Sigmoid colon (tissue), 7 donors: ENCODE measurements around the gene SERPINA5. TPM values are rescaled to one million over a fixed set of nuclear protein-coding genes. Genes with fewer than 3 reads are reported as not detected.

Experiments used
- DNase-seq: peaks from one replicate; pipeline ENCODE4 v3.0.0-alpha.2; 2019
- H3K27ac ChIP-seq, 4 donors: fragments of 200-600 bp; sonication (generic); one replicate each; pipeline ENCODE4 v1.5.1; 2016 to 2019; ENCODE audit warnings: mild to moderate bottlenecking in 1 of 4
- H3K27me3 ChIP-seq, 3 donors: fragments of 200-600 bp; sonication (generic); one replicate each; pipeline ENCODE4 v1.5.1; 2019; ENCODE audit warnings: mild to moderate bottlenecking in 1 of 3
- H3K36me3 ChIP-seq, 4 donors: fragments of 200-600 bp; sonication (generic); one replicate each; pipeline ENCODE4 v1.5.1; 2016 to 2019
- H3K4me1 ChIP-seq, 4 donors: fragments of 200-600 bp; sonication (generic); one replicate each; pipeline ENCODE4 v1.5.1; 2017 to 2019
- H3K4me3 ChIP-seq, 4 donors: fragments of 200-600 bp; sonication (generic); one replicate each; pipeline ENCODE4 v1.5.1; 2017 to 2019; ENCODE audit warnings: mild to moderate bottlenecking in 2 of 4, moderate library complexity in 1 of 4
- H3K9me3 ChIP-seq, 4 donors: fragments of 200-600 bp in 3 of 4; sonication (generic) in 3 of 4; one replicate each; pipeline versions ENCODE4 v1.5.1 to v1.6.1; 2013 to 2019
- EP300 ChIP-seq, 4 donors: sonication (generic); formaldehyde crosslinking; IDR thresholded peaks; one replicate each; pipeline ENCODE4 v1.6.1; 2017; ENCODE audit warnings: antibody characterized with exemption in 4 of 4
- POLR2A ChIP-seq, 2 donors: fragments of 450-650 bp; IDR thresholded peaks; one replicate each; pipeline ENCODE4 v1.6.1; 2016; ENCODE audit warnings: antibody characterized with exemption in 2 of 2, mild to moderate bottlenecking in 2 of 2, moderate library complexity in 2 of 2
- POLR2AphosphoS5 ChIP-seq, 4 donors: sonication (generic); formaldehyde crosslinking; IDR thresholded peaks; one replicate each; pipeline ENCODE4 v1.6.1; 2017; ENCODE audit warnings: antibody characterized with exemption in 4 of 4
- WGBS, 2 donors: extraction: QIAGEN DNeasy Blood & Tissue Kit; methylation state at CpG; one replicate each; pipeline ENCODE4 v1.1.7; 2013; 5-methylcytosine and 5-hydroxymethylcytosine counted together
- intact Hi-C: fragments of 100-400 bp; cut with DNase I; formaldehyde crosslinking; loops from one replicate; pipeline ENCODE4 v1.15.1; 2023
- polyA plus RNA-seq, 3 donors: library from polyadenylated mRNA; stranded (reverse); fragments of 200-250 nt; gene quantifications; one replicate each; pipeline ENCODE4 v1.2.3, GENCODE V29; 2013
- total RNA-seq, 4 donors: library from RNA; depleted of rRNA; stranded (reverse); fragments of >200 nt; gene quantifications; one replicate each; pipeline ENCODE4 v1.1.0, GENCODE V29; 2016
- TF ChIP-seq, protein P1 (sequence below), 4 experiments: fragments of 450-650 bp in 3 of 4; fragments of 200-600 bp in 1 of 4; IDR thresholded peaks; one replicate each; pipeline ENCODE4 v1.5.1; 2016 to 2019; ENCODE audit warnings: antibody characterized with exemption in 4 of 4, mild to moderate bottlenecking in 3 of 4, moderate library complexity in 2 of 4
- donor health status: healthy with polysubstance abuse.
- donor health status: Bipolar disorder and iron deficiency.
- donor health status: healthy.

SERPINA5 gene
- total and polyA plus RNA-seq, 7 donors, result 0.69 to 9.3 (median 3.2) TPM; not detected in 1

- TF ChIP-seq EP300 (IDR thresholded peaks at IDR 0.05), result no peak
- TF ChIP-seq, protein P1, sequence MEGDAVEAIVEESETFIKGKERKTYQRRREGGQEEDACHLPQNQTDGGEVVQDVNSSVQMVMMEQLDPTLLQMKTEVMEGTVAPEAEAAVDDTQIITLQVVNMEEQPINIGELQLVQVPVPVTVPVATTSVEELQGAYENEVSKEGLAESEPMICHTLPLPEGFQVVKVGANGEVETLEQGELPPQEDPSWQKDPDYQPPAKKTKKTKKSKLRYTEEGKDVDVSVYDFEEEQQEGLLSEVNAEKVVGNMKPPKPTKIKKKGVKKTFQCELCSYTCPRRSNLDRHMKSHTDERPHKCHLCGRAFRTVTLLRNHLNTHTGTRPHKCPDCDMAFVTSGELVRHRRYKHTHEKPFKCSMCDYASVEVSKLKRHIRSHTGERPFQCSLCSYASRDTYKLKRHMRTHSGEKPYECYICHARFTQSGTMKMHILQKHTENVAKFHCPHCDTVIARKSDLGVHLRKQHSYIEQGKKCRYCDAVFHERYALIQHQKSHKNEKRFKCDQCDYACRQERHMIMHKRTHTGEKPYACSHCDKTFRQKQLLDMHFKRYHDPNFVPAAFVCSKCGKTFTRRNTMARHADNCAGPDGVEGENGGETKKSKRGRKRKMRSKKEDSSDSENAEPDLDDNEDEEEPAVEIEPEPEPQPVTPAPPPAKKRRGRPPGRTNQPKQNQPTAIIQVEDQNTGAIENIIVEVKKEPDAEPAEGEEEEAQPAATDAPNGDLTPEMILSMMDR (IDR thresholded peaks at IDR 0.05), result no peak
- no peak for TF ChIP-seq POLR2A (IDR thresholded peaks at IDR 0.05)
- no peak for TF ChIP-seq POLR2AphosphoS5 (IDR thresholded peaks at IDR 0.05)
- no peaks in the 10 kb centered on the region for H3K36me3 ChIP-seq
- no peak for DNase-seq
- H3K4me1 ChIP-seq, result no peaks in the 10 kb centered on the region
- H3K4me3 ChIP-seq, result no peak overlapping the region
- H3K27ac ChIP-seq, result no peak overlapping the region
- intact Hi-C loops, result no loop called here
- no peaks in the 10 kb centered on the region for H3K27me3 ChIP-seq
- H3K9me3 ChIP-seq, result no peaks in the 10 kb centered on the region
- WGBS, 2 donors, result 85 to 91% methylated on average over 5 of the region's 5 CpGs
Observed at GRCh38 chr14:94562022-94562421, 19.2 kb upstream of the SERPINA5 start.

GRCh38 chr14:94562941-94563883, 18.0 kb upstream of the SERPINA5 start:
- 86 to 93% methylated on average over 16 of the region's 16 CpGs for WGBS, 2 donors
- no peak overlapping the region for H3K27ac ChIP-seq
- intact Hi-C loops, result no loop called here
- H3K4me3 ChIP-seq, result no peak overlapping the region
- no peaks in the 10 kb centered on the region for H3K9me3 ChIP-seq
- H3K36me3 ChIP-seq, result no peaks in the 10 kb centered on the region
- no peaks in the 10 kb centered on the region for H3K27me3 ChIP-seq
- TF ChIP-seq POLR2A (IDR thresholded peaks at IDR 0.05) (no peak), EP300 (IDR thresholded peaks at IDR 0.05) (no peak), POLR2AphosphoS5 (IDR thresholded peaks at IDR 0.05) (no peak)
- TF ChIP-seq, protein P1 (IDR thresholded peaks at IDR 0.05), result no peak
- DNase-seq, result no peak
- H3K4me1 ChIP-seq, result no peaks in the 10 kb centered on the region

DNA sequence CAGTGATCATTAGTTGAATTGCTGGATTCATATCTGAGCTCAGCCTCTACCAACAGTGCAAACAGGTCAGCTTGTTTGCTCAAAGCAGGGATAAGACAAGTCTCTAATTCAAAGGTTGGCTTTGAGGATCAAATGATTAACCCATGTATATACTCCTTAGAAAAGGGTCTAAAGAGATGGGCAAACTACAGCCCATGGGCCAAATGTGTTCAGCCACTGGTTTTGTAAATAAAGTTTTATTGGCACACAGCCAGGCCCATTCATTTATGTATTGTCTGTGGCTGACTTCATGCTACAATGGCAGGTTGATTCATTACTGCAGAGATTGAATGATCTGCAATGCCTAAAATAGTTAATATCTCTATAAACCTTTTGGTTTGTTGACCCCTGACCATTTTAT, 16.8 kb upstream of the SERPINA5 start:
- Histone ChIP-seq H3K27me3 (no peaks in the 10 kb centered on the region), H3K9me3 (no peaks in the 10 kb centered on the region), H3K27ac (no peak overlapping the region), H3K4me3 (no peak overlapping the region), H3K4me1 (no peaks in the 10 kb centered on the region), H3K36me3 (no peaks in the 10 kb centered on the region)
- no peak for DNase-seq
- intact Hi-C loops, result no loop called here
- TF ChIP-seq, protein P1 (IDR thresholded peaks at IDR 0.05), result no peak
- TF ChIP-seq POLR2A (IDR thresholded peaks at IDR 0.05) (no peak), EP300 (IDR thresholded peaks at IDR 0.05) (no peak), POLR2AphosphoS5 (IDR thresholded peaks at IDR 0.05) (no peak)

DNA sequence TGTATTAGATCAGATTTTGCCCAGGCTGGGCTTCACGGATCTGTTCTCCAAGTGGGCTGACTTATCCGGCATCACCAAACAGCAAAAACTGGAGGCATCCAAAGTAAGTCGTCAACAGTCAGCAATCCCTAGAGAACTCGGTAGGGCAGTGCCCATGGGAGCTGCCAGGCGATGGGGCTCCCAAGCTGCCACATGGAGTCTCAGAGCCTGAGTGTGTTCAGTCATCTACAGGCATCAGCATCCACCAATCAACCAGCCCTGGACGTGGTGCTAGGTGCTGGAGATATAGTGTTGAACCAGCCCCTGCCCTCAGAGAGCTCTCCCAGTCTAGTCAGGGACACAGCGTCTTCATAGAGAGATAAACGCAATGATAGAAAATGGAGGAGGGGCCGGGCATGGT, 13.0 kb upstream of the SERPINA5 start:
- 89 to 91% methylated on average over 9 of the region's 9 CpGs for WGBS, 2 donors
- H3K4me1 ChIP-seq, result no peaks in the 10 kb centered on the region
- no peak for TF ChIP-seq POLR2AphosphoS5 (IDR thresholded peaks at IDR 0.05)
- TF ChIP-seq, protein P1 (IDR thresholded peaks at IDR 0.05), result no peak
- no peak for TF ChIP-seq EP300 (IDR thresholded peaks at IDR 0.05)
- no peak for TF ChIP-seq POLR2A (IDR thresholded peaks at IDR 0.05)
- no peaks in the 10 kb centered on the region for H3K27me3 ChIP-seq
- H3K27ac ChIP-seq, result no peak overlapping the region
- DNase-seq, result no peak
- no peak overlapping the region for H3K4me3 ChIP-seq
- H3K36me3 ChIP-seq, result no peaks in the 10 kb centered on the region
- H3K9me3 ChIP-seq, result no peaks in the 10 kb centered on the region
- intact Hi-C loops, result no loop called here
